Endothelial cell of umbilical vein (primary cell): ENCODE results near the gene ARHGEF26. TPM values are rescaled to one million over a fixed set of nuclear protein-coding genes. Genes with fewer than 3 reads are reported as not detected.

Source experiments
- BruUV-seq: library from RNA; stranded (reverse); fragments of 400-500 nt; replicated peaks from 2 replicates; lab custom pipeline; 2021; lab: Mats Ljungman, UMichigan
- CTCF ChIA-PET: fragments of 300-600, 350-600 bp; sonication (Branson Sonifier 250); formaldehyde crosslinking; loops from one replicate; lab custom pipeline; 2021; ENCODE audit warnings: antibody characterized with exemption, inconsistent platforms; lab: Charles Lee
- POLR2A ChIA-PET: fragments of 300-600, 350-600 bp; sonication (Branson Sonifier 250); formaldehyde crosslinking; loops from one replicate; lab custom pipeline; 2021; ENCODE audit warnings: antibody characterized with exemption, inconsistent platforms; lab: Charles Lee
- DNase-seq: peaks from one replicate; pipeline ENCODE4 v3.0.0-alpha.2; 2011; ENCODE audit warnings: low read depth, low spot score
- FAIRE-seq: peaks from 2 replicates; lab custom pipeline; 2011; peaks lifted over from hg19 to GRCh38; lab: Jason Lieb, UNC
- H2AFZ ChIP-seq: 2 replicates; pipeline ENCODE4 v1.6.0; 2012; ENCODE audit warnings: low read depth, low read length, control low read depth, inconsistent platforms
- H3K27ac ChIP-seq: 2 replicates; pipeline ENCODE4 v1.5.1; 2011; ENCODE audit warnings: low read depth, mild to moderate bottlenecking, control low read depth, low read length, moderate library complexity; ENCODE audit not compliant: insufficient read depth
- H3K27me3 ChIP-seq, 2 experiments: 2 replicates each; pipeline versions ENCODE4 v1.6.0 to v1.6.1; 2011; ENCODE audit warnings: low read length in 2 of 2, mixed read lengths in 1 of 2; ENCODE audit not compliant: control insufficient read depth in 2 of 2, insufficient read depth in 2 of 2
- H3K36me3 ChIP-seq, 2 experiments: 2 replicates in 1 of 2; 3 replicates in 1 of 2; pipeline ENCODE4 v1.5.1; 2011; ENCODE audit warnings: low read length in 2 of 2, mild to moderate bottlenecking in 1 of 2, moderate library complexity in 1 of 2; ENCODE audit not compliant: control insufficient read depth in 2 of 2, insufficient read depth in 2 of 2; ENCODE audit errors: extremely low read depth in 1 of 2
- H3K4me1 ChIP-seq: 3 replicates; pipeline ENCODE4 v1.5.1; 2011; ENCODE audit warnings: mild to moderate bottlenecking, low read length; ENCODE audit not compliant: control insufficient read depth, insufficient read depth; ENCODE audit errors: extremely low read depth
- H3K4me2 ChIP-seq: 2 replicates; pipeline ENCODE4 v1.6.1; 2011; ENCODE audit warnings: low read length, control low read depth, mixed read lengths; ENCODE audit not compliant: insufficient read depth
- H3K4me3 ChIP-seq, 3 experiments: fragments of 200-600 bp in 1 of 3; sonication (generic), shearing (Covaris generic) in 1 of 3; replicated peaks in 1 of 3; 2 replicates each; pipeline ENCODE4 v1.5.1; 2011 to 2016; ENCODE audit warnings: control low read depth in 3 of 3, low read length in 3 of 3, mild to moderate bottlenecking in 2 of 3, inconsistent platforms in 1 of 3, low read depth in 1 of 3, moderate library complexity in 1 of 3; ENCODE audit not compliant: insufficient read depth in 1 of 3
- H3K79me2 ChIP-seq: 2 replicates; pipeline ENCODE4 v1.6.0; 2012; ENCODE audit warnings: low read length, inconsistent platforms; ENCODE audit not compliant: control insufficient read depth, insufficient read depth
- H3K9ac ChIP-seq: replicated peaks from 2 replicates; pipeline ENCODE3; 2011; ENCODE audit warnings: low read length, control low read depth; ENCODE audit not compliant: insufficient read depth; ENCODE audit errors: extremely low read depth
- H3K9me1 ChIP-seq: replicated peaks from 3 replicates; pipeline ENCODE4 v1.6.0; 2011; ENCODE audit warnings: mild to moderate bottlenecking, low read length; ENCODE audit not compliant: control insufficient read depth, insufficient read depth; ENCODE audit errors: extremely low read depth
- H3K9me3 ChIP-seq: replicated peaks from 2 replicates; pipeline ENCODE4 v1.5.1; 2012; ENCODE audit warnings: low read length, inconsistent platforms; ENCODE audit not compliant: control insufficient read depth, insufficient read depth
- H4K20me1 ChIP-seq: replicated peaks from 2 replicates; pipeline ENCODE3; 2011; ENCODE audit warnings: mild to moderate bottlenecking, low read length; ENCODE audit not compliant: control insufficient read depth, insufficient read depth; ENCODE audit errors: extremely low read depth
- CTCF ChIP-seq, 2 donors: IDR thresholded peaks; 1 replicate in 1 of 2; 2 replicates in 1 of 2; pipeline ENCODE4 v1.5.1; 2011; ENCODE audit warnings: low read length in 2 of 2, mild to moderate bottlenecking in 2 of 2, moderate library complexity in 2 of 2, control low read depth in 1 of 2, inconsistent platforms in 1 of 2, low read depth in 1 of 2; ENCODE audit not compliant: insufficient read depth in 1 of 2; ENCODE audit errors: extremely low read depth in 1 of 2
- EZH2 ChIP-seq: IDR thresholded peaks from 2 replicates; pipeline ENCODE4 v1.6.1; 2012; ENCODE audit warnings: borderline replicate concordance, low read depth, mild to moderate bottlenecking, moderate library complexity, low read length, inconsistent platforms; ENCODE audit not compliant: severe bottlenecking
- FOS ChIP-seq: IDR thresholded peaks from 2 replicates; pipeline ENCODE4 v1.6.1; 2011; ENCODE audit warnings: mild to moderate bottlenecking, low read length, moderate library complexity, borderline replicate concordance; ENCODE audit not compliant: insufficient read depth
- GATA2 ChIP-seq: IDR thresholded peaks from 2 replicates; pipeline ENCODE4 v1.7.0; 2011; ENCODE audit warnings: low read depth, mild to moderate bottlenecking, moderate library complexity, mixed read lengths, low read length; ENCODE audit not compliant: insufficient read length, insufficient read depth
- JUN ChIP-seq: IDR thresholded peaks from 2 replicates; pipeline ENCODE4 v1.6.1; 2011; ENCODE audit warnings: borderline replicate concordance, low read depth; ENCODE audit not compliant: insufficient read length, insufficient read depth
- MAX ChIP-seq: IDR thresholded peaks from 2 replicates; pipeline ENCODE4 v1.6.1; 2011; ENCODE audit not compliant: insufficient read depth, insufficient read length
- MYC ChIP-seq: IDR thresholded peaks from one replicate; pipeline ENCODE4 v1.6.1; 2011; ENCODE audit warnings: mild to moderate bottlenecking, low read depth, low read length
- POLR2A ChIP-seq: IDR thresholded peaks from 2 replicates; pipeline ENCODE4 v1.6.1; 2012; ENCODE audit warnings: low read depth, mild to moderate bottlenecking, control low read depth, low read length
- POLR2AphosphoS5 ChIP-seq: IDR thresholded peaks from 2 replicates; pipeline ENCODE4 v1.6.1; 2012; ENCODE audit warnings: low read depth, mild to moderate bottlenecking, control low read depth, low read length, moderate library complexity; ENCODE audit not compliant: insufficient read depth
- dilution Hi-C: fragments of 300-500 bp; cut with MboI; formaldehyde crosslinking; loops from one replicate; pipeline ENCODE4 v1.15.0; 2019; ENCODE audit warnings: low sequenced_read_pairs; ENCODE audit not compliant: extremely low pct_ligation_motif_present
- intact Hi-C: fragments of 100-400 bp; cut with micrococcal nuclease; formaldehyde crosslinking; loops from one replicate; pipeline ENCODE4 v1.10.0; 2022
- polyA plus RNA-seq, 4 experiments: library from polyadenylated mRNA; depleted of rRNA in 3 of 4; stranded (reverse) in 3 of 4; unstranded in 1 of 4; fragments of >200 nt; gene quantifications; 2 replicates each; pipeline versions ENCODE4 v1.2.1 to v1.2.3, GENCODE V29; 2011 to 2012; ENCODE audit warnings: missing spikeins in 1 of 4
- total RNA-seq: library from RNA; stranded (reverse); gene quantifications from 2 replicates; pipeline ENCODE4 v1.2.3, GENCODE V29; 2021

ARHGEF26 gene
- total and polyA plus RNA-seq, 2 donors (not counting 3 experiments of a cell fraction or from before 2014, with no cell fraction given) = 0.57 to 2.9 TPM

DNA sequence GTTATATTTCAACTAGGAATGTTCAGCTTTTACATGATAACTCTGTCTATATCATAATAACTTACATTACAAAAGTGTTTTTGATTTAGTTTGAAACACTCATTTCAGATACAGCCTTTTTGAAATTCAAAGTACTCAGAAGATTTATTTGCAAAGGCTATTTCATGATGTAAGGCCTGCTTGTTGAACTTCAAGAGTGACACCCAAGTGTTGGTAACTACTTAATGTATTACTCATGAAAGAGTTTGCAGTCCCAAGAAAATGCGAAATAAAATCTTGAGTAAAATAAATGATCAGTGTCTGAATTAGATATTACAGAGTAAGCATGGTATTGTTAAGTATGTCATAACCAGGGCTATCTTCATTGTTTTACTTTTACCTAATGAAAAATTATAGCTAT lies 35.3 kb downstream of the ARHGEF26 start:
- TF ChIP-seq MYC = no peak
- no peak for TF ChIP-seq EZH2
- no peak for TF ChIP-seq POLR2AphosphoS5
- no peak for TF ChIP-seq MAX
- no peak for TF ChIP-seq JUN
- no peak for TF ChIP-seq CTCF (IDR thresholded peaks at IDR 0.05; ENCODE audit: extremely low read depth in 1 of 2, insufficient read depth in 1 of 2, low read depth in 1 of 2, low read length in 2 of 2)
- TF ChIP-seq POLR2A = no peak
- TF ChIP-seq GATA2 = no peak
- TF ChIP-seq FOS = no peak
- no peak overlapping the region for H3K4me3 ChIP-seq
- intact Hi-C loops (no loop called here), dilution Hi-C loops (no loop called here)
- no peak overlapping the region for H3K9ac ChIP-seq
- H4K20me1 ChIP-seq = no peaks in the 10 kb centered on the region
- BruUV-seq = no TSS peak
- DNase-seq = no peak
- H3K27me3 ChIP-seq = no peaks in the 10 kb centered on the region
- H3K9me1 ChIP-seq = no peaks in the 10 kb centered on the region
- H3K4me1 ChIP-seq = no peaks in the 10 kb centered on the region
- no peaks in the 10 kb centered on the region for H3K9me3 ChIP-seq
- POLR2A ChIA-PET = no interaction called here
- H2AFZ ChIP-seq = no peak overlapping the region
- FAIRE-seq = no peak
- H3K36me3 ChIP-seq = no peaks in the 10 kb centered on the region
- CTCF ChIA-PET = interaction anchor here (1.5 kb wide), 1 partner anchor 96 kb away, joined by 4 read pairs; no protein-coding TSS in a partner anchor
- H3K4me2 ChIP-seq = no peak overlapping the region
- H3K27ac ChIP-seq = no peak overlapping the region
- H3K79me2 ChIP-seq = no peaks in the 10 kb centered on the region
